WTC11 (cell line): Measurements from ENCODE around the gene AMHR2. TPM values are rescaled to one million over a fixed set of nuclear protein-coding genes. Genes with fewer than 3 reads are reported as not detected.

Experiments used
- ATAC-seq: fragments of 200-7000 bp; cut with Tn5 transposase; 2 replicates; pipeline ENCODE4 v1.10.0; 2021; ENCODE audit warnings: mild to moderate bottlenecking, moderate library complexity
- CTCF ChIA-PET: fragments of 300-600 bp; sonication (Branson Sonifier 250); formaldehyde crosslinking; loops from one replicate; lab custom pipeline; 2021; ENCODE audit warnings: antibody characterized with exemption; lab: Charles Lee
- POLR2A ChIA-PET: fragments of 350-600 bp; sonication (Branson Sonifier 250); formaldehyde crosslinking; loops from one replicate; lab custom pipeline; 2021; ENCODE audit warnings: antibody characterized with exemption; lab: Charles Lee
- DNase-seq: peaks from one replicate; pipeline ENCODE4 v3.0.0; 2021; ENCODE audit warnings: low spot score
- H3K27ac Mint-ChIP-seq: 2 replicates; pipeline ENCODE4 v1.8.0; 2021; ENCODE audit warnings: mixed read lengths
- H3K27me3 Mint-ChIP-seq: 2 replicates; pipeline ENCODE4 v1.8.0; 2021; ENCODE audit warnings: low read depth, mild to moderate bottlenecking, moderate library complexity, mixed read lengths
- H3K36me3 Mint-ChIP-seq: 2 replicates; pipeline ENCODE4 v1.8.0; 2021; ENCODE audit warnings: mixed read lengths
- H3K4me1 Mint-ChIP-seq: 2 replicates; pipeline ENCODE4 v1.8.0; 2022; ENCODE audit warnings: mixed read lengths
- H3K4me3 Mint-ChIP-seq: 2 replicates; pipeline ENCODE4 v1.8.0; 2021; ENCODE audit warnings: mild to moderate bottlenecking, moderate library complexity, mixed read lengths
- H3K9me3 Mint-ChIP-seq: 2 replicates; pipeline ENCODE4 v1.8.0; 2021; ENCODE audit warnings: mixed read lengths
- AR ChIP-seq: fragments of 250-450 bp; sonication (Bioruptor Pico); IDR thresholded peaks from 2 replicates; pipeline ENCODE4 v1.9.0; 2021; ENCODE audit warnings: mild to moderate bottlenecking
- ATF6 ChIP-seq: sonication (generic); formaldehyde crosslinking; IDR thresholded peaks from 2 replicates; pipeline ENCODE4 v1.8.1; 2023; ENCODE audit warnings: mild to moderate bottlenecking, missing genetic modification reagents
- CREB1 ChIP-seq: sonication (generic); formaldehyde crosslinking; IDR thresholded peaks from 2 replicates; pipeline ENCODE4 v1.8.0; 2023; ENCODE audit warnings: mild to moderate bottlenecking, missing genetic modification reagents
- E2F4 ChIP-seq: sonication (generic); formaldehyde crosslinking; IDR thresholded peaks from 2 replicates; pipeline ENCODE4 v1.8.1; 2022; ENCODE audit warnings: low read depth, mild to moderate bottlenecking, moderate library complexity, missing genetic modification reagents, borderline replicate concordance
- ELF4 ChIP-seq: sonication (generic); formaldehyde crosslinking; IDR thresholded peaks from 2 replicates; pipeline ENCODE4 v1.8.1; 2022; ENCODE audit warnings: low read depth, mild to moderate bottlenecking, moderate library complexity, missing genetic modification reagents
- FOXP4 ChIP-seq: sonication (generic); formaldehyde crosslinking; IDR thresholded peaks from 2 replicates; pipeline ENCODE4 v1.8.0; 2022; ENCODE audit warnings: mild to moderate bottlenecking, missing genetic modification reagents
- GABPB1 ChIP-seq: sonication (generic); formaldehyde crosslinking; IDR thresholded peaks from 2 replicates; pipeline ENCODE4 v1.8.1; 2023; ENCODE audit warnings: mild to moderate bottlenecking, missing genetic modification reagents
- IRF1 ChIP-seq: sonication (generic); formaldehyde crosslinking; IDR thresholded peaks from 2 replicates; pipeline ENCODE4 v1.8.0; 2023; ENCODE audit warnings: missing genetic modification reagents
- IRF2 ChIP-seq: sonication (generic); formaldehyde crosslinking; IDR thresholded peaks from 2 replicates; pipeline ENCODE4 v1.8.0; 2022; ENCODE audit warnings: low read depth, missing genetic modification reagents, borderline replicate concordance
- JAZF1 ChIP-seq: fragments of 250-450 bp; sonication (Bioruptor Pico); IDR thresholded peaks from 2 replicates; pipeline ENCODE4 v1.9.0; 2021; ENCODE audit warnings: moderate library complexity, mild to moderate bottlenecking, inconsistent platforms
- JUN ChIP-seq: sonication (generic); formaldehyde crosslinking; IDR thresholded peaks from 2 replicates; pipeline ENCODE4 v1.8.0; 2023; ENCODE audit warnings: mild to moderate bottlenecking, missing genetic modification reagents
- MAX ChIP-seq: sonication (generic); formaldehyde crosslinking; IDR thresholded peaks from 2 replicates; pipeline ENCODE4 v1.8.0; 2022; ENCODE audit warnings: mild to moderate bottlenecking, missing genetic modification reagents
- MYBL2 ChIP-seq: sonication (generic); formaldehyde crosslinking; IDR thresholded peaks from 2 replicates; pipeline ENCODE4 v1.8.1; 2023; ENCODE audit warnings: mild to moderate bottlenecking, moderate library complexity, missing genetic modification reagents
- NFYB ChIP-seq: sonication (generic); formaldehyde crosslinking; conservative IDR thresholded peaks from 2 replicates; pipeline ENCODE4 v1.8.0; 2022; ENCODE audit warnings: low read depth, missing genetic modification reagents
- RORB ChIP-seq: fragments of 250-450 bp; sonication (Bioruptor Pico); IDR thresholded peaks from 2 replicates; pipeline ENCODE4 v1.9.0; 2021; ENCODE audit warnings: mild to moderate bottlenecking
- SP1 ChIP-seq: sonication (generic); formaldehyde crosslinking; conservative IDR thresholded peaks from 2 replicates; pipeline ENCODE4 v1.8.1; 2022; ENCODE audit warnings: missing genetic modification reagents
- USF2 ChIP-seq: sonication (generic); formaldehyde crosslinking; IDR thresholded peaks from 2 replicates; pipeline ENCODE4 v1.8.1; 2023; ENCODE audit warnings: mild to moderate bottlenecking, missing genetic modification reagents, moderate library complexity
- ZNF121 ChIP-seq: sonication (generic); formaldehyde crosslinking; IDR thresholded peaks from 2 replicates; pipeline ENCODE4 v1.8.0; 2023; ENCODE audit warnings: missing genetic modification reagents
- ZNF671 ChIP-seq: fragments of 250-450 bp; sonication (Bioruptor Pico); IDR thresholded peaks from 2 replicates; pipeline ENCODE4 v1.8.0; 2021; ENCODE audit warnings: mild to moderate bottlenecking
- total RNA-seq: library from RNA; stranded (reverse); gene quantifications from 3 replicates; pipeline ENCODE4 v1.2.3, GENCODE V29; 2021

The AMHR2 gene
- total RNA-seq, 1 experiment from 2014 or later = not detected

- Mint-ChIP-seq H3K27me3 (no peaks in the 10 kb centered on the region), H3K36me3 (no peaks in the 10 kb centered on the region), H3K4me1 (no peaks in the 10 kb centered on the region)
- ChIA-PET POLR2A (no interaction called here), CTCF (interaction anchor here (0.6 to 4.2 kb wide), 4 partner anchors 9 to 779 kb away, joined by 5 to 22 read pairs (median 7); partner anchors contain the start of gene AAAS)
- DNase-seq = no peak
- TF ChIP-seq FOXP4 (CRISPR knock-in tag) = no peak
- no peak for TF ChIP-seq JAZF1
- no peak for TF ChIP-seq SP1
- no peak for TF ChIP-seq MAX
- no peak for TF ChIP-seq ZNF121 (CRISPR knock-in tag)
- no peak for TF ChIP-seq NFYB
- no peak for TF ChIP-seq JUN
- TF ChIP-seq ZNF671 (CRISPR knock-in tag) = no peak
- no peak for TF ChIP-seq E2F4
- no peak for TF ChIP-seq USF2
- no peak for TF ChIP-seq AR (CRISPR knock-in tag)
- TF ChIP-seq ATF6 = no peak
- no peak for TF ChIP-seq IRF1 (CRISPR knock-in tag)
- no peak for TF ChIP-seq CREB1
- TF ChIP-seq RORB = no peak
- TF ChIP-seq ELF4 (CRISPR knock-in tag) = no peak
- TF ChIP-seq GABPB1 (CRISPR knock-in tag) = no peak
- no peak for TF ChIP-seq IRF2
- no peak for TF ChIP-seq MYBL2 (CRISPR knock-in tag)
- TF ChIP-seq, all 79 proteins: peak for 0
- ATAC-seq = no peak
- Mint-ChIP-seq H3K4me3 (no peak overlapping the region), H3K9me3 (no peaks in the 10 kb centered on the region), H3K27ac (no peak overlapping the region)
Measured at GRCh38 chr12:53430116-53430515, 6.5 kb downstream of the AMHR2 start.
